Peyer's patch (tissue), 4 donors: ENCODE measurements around the gene FLT3. TPM values are rescaled to one million over a fixed set of nuclear protein-coding genes. Genes with fewer than 3 reads are reported as not detected.
A peak's percentile ranks its signal among the peaks of the same experiment; 100 is the strongest.
"Not testable (repeated sequence)": the region's sequence is repeated elsewhere in the genome, so short reads cannot be mapped to it uniquely, and the experiment has no call there.

Experiments
- DNase-seq, 3 donors: peaks; one replicate each; pipeline ENCODE4 v3.0.0-alpha.2; 2017 to 2019
- H3K27ac ChIP-seq, 4 donors: fragments of 200-600 bp; sonication (generic); one replicate each; pipeline ENCODE4 v1.5.1; 2016 to 2019
- H3K27me3 ChIP-seq, 2 donors: fragments of 200-600 bp; sonication (generic); one replicate each; pipeline ENCODE4 v1.5.1; 2019
- H3K36me3 ChIP-seq, 3 donors: fragments of 200-600 bp; sonication (generic); one replicate each; pipeline ENCODE4 v1.5.1; 2016 to 2019
- H3K4me1 ChIP-seq, 4 donors: fragments of 200-600 bp; sonication (generic); one replicate each; pipeline ENCODE4 v1.5.1; 2016 to 2019
- H3K4me3 ChIP-seq, 4 donors: fragments of 200-600 bp; sonication (generic); 1 replicate in 3 of 4; 2 replicates in 1 of 4; pipeline ENCODE4 v1.5.1; 2016 to 2019; ENCODE audit warnings: mild to moderate bottlenecking in 1 of 4
- H3K9me3 ChIP-seq, 4 donors: fragments of 200-600 bp; sonication (generic); one replicate each; pipeline ENCODE4 v1.5.1; 2016 to 2019; ENCODE audit warnings: mild to moderate bottlenecking in 1 of 4
- POLR2A ChIP-seq, 2 donors: fragments of 450-650 bp; IDR thresholded peaks; one replicate each; pipeline ENCODE4 v1.5.1; 2017; ENCODE audit warnings: antibody characterized with exemption in 2 of 2, mild to moderate bottlenecking in 2 of 2, moderate library complexity in 2 of 2
- total RNA-seq, 4 donors: library from RNA; depleted of rRNA; stranded (reverse); fragments of >200 nt; gene quantifications; one replicate each; pipeline ENCODE4 v1.1.0, GENCODE V29; 2016
- TF ChIP-seq, protein P1 (sequence below), 6 experiments: fragments of 450-650 bp in 4 of 6; fragments of 200-600 bp in 2 of 6; sonication (generic) in 1 of 6; IDR thresholded peaks; one replicate each; pipeline ENCODE4 v1.5.1; 2017 to 2019; ENCODE audit warnings: antibody characterized with exemption in 6 of 6, mild to moderate bottlenecking in 3 of 6, moderate library complexity in 1 of 6

The FLT3 gene
- total RNA-seq, 4 donors from 2014 or later = 0.38 to 10.7 (median 0.67) TPM; not detected in 1

DNA sequence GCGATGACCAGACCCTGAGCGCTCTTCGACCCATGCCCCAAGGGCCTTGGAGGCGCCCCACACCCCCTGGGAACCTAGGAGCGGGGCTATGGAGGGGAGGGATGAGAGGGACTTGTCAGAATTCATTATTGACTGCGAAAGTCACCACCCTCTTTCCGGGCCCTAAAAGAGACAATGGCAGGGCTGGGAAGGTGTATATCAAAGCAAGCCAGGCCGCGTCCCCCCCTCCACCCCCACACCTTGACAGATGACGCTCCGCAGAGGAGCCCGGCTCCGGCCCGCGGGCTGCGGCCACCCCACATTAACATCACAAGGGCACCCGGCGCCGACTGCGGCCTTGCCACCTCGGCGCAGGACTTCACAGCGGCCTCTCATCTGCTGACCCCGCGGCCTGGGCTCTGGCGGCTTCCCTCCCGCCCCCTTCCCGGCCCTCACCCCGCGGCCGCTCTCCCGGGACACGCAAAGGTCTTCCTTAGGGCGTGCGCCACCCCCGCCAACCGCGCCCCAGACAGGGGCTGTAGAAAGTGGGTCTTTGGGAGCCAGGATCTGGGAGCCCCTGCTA is 133.7 kb downstream of the FLT3 start:
- peaks cover 0 to 4% (median 0%) of the 10 kb centered on the region in 3 donors for H3K36me3 ChIP-seq
- TF ChIP-seq, protein P1, sequence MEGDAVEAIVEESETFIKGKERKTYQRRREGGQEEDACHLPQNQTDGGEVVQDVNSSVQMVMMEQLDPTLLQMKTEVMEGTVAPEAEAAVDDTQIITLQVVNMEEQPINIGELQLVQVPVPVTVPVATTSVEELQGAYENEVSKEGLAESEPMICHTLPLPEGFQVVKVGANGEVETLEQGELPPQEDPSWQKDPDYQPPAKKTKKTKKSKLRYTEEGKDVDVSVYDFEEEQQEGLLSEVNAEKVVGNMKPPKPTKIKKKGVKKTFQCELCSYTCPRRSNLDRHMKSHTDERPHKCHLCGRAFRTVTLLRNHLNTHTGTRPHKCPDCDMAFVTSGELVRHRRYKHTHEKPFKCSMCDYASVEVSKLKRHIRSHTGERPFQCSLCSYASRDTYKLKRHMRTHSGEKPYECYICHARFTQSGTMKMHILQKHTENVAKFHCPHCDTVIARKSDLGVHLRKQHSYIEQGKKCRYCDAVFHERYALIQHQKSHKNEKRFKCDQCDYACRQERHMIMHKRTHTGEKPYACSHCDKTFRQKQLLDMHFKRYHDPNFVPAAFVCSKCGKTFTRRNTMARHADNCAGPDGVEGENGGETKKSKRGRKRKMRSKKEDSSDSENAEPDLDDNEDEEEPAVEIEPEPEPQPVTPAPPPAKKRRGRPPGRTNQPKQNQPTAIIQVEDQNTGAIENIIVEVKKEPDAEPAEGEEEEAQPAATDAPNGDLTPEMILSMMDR (IDR thresholded peaks at IDR 0.05) = no peak
- no peak for TF ChIP-seq POLR2A (IDR thresholded peaks at IDR 0.05)
- H3K27ac ChIP-seq = peak overlapping the region in 3 of 4 donors; percentile 84 to 98 (median 92)
- H3K9me3 ChIP-seq = no peaks in the 10 kb centered on the region
- H3K27me3 ChIP-seq = peaks cover 0 to 9% of the 10 kb centered on the region in 2 donors
- peak in 1 of 3 donors; percentile 65 for DNase-seq
- peak overlapping the region in 3 of 4 donors; percentile 53 to 80 (median 77) for H3K4me3 ChIP-seq
- H3K4me1 ChIP-seq = peaks cover 0 to 32% (median 5%) of the 10 kb centered on the region in 4 donors

DNA sequence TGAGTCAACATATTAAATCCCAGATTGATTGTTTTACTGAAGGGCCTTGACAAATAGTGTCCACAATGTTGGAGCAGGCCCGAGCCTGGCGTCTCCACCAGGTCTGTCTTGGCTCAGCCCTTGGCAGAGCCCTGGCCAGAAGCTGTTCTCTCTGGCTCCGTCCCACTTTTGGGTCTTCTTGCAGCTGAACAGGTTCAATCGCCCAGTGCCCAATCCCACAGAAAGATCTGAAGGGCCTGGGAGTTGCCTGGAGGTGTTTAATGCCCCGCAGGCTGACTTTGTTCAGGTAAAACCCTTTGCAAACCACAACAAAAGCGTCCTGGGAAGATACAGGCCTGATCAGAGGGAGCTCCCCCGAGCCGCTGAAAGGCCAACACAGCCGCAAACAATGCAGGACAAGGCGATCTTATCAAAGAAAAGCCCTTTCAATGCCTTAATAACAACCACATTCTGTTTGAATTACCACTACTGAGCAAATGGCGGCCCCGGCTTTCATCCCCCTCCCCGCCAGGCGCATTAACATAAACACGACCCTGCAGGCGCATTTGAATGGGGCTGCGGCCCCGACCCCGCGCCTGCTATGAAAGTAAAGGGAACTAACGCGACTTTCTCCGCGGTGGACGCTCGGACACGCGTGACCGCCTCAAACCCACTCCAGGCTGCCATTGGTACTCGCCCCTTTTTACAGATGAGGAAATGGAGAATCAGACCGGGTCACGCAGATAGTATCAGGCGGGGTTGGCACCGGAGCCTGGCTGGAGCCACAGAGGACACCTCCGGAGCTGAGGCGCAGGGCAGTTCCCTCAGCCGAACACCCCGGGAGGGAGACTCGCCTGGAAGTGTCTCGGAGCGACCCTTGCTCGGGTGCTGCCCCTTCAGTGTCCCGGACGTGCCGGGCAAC is 134.4 kb downstream of the FLT3 start:
- peak overlapping the region in 3 of 4 donors; percentile 53 to 80 (median 77) for H3K4me3 ChIP-seq
- H3K9me3 ChIP-seq = no peaks in the 10 kb centered on the region
- peak in 1 of 3 donors; percentile 67 for DNase-seq
- H3K4me1 ChIP-seq = peaks cover 0 to 35% (median 8%) of the 10 kb centered on the region in 4 donors
- peaks cover 0 to 4% (median 0%) of the 10 kb centered on the region in 3 donors for H3K36me3 ChIP-seq
- TF ChIP-seq, protein P1 (IDR thresholded peaks at IDR 0.05) = no peak
- peak in 1 of 2 donors; percentile 32 for TF ChIP-seq POLR2A (IDR thresholded peaks at IDR 0.05)
- peaks cover 0 to 9% of the 10 kb centered on the region in 2 donors for H3K27me3 ChIP-seq
- H3K27ac ChIP-seq = peak overlapping the region in 3 of 4 donors; percentile 84 to 98 (median 92)

DNA sequence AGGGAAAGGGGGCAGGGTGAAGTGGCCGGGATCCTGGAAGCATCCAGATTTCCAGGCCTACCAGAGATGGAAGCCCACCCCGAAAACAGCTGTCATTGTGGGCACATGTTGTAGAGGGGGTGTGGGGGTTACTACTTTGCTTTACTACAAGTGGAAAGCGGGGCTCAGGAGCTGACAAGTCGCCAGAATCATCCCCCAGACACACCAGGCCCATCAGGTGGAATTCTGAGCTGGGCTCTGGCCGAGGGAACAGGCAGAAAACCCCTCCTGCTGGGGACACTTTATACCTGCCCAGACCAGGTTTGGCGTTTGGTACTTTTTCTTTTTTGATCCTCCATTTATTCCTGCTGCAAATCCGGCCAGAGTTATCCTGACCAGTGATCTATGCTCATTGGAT is 135.0 kb downstream of the FLT3 start:
- TF ChIP-seq, protein P1 (IDR thresholded peaks at IDR 0.05) = no peak
- TF ChIP-seq POLR2A (IDR thresholded peaks at IDR 0.05) = no peak
- Histone ChIP-seq H3K4me1 (peaks cover 0 to 42% (median 15%) of the 10 kb centered on the region in 4 donors), H3K27ac (peak overlapping the region in 3 of 4 donors; percentile 84 to 98 (median 92)), H3K36me3 (peaks cover 0 to 4% (median 0%) of the 10 kb centered on the region in 3 donors), H3K9me3 (no peaks in the 10 kb centered on the region), H3K27me3 (peaks cover 0 to 9% of the 10 kb centered on the region in 2 donors), H3K4me3 (peak overlapping the region in 3 of 4 donors; percentile 53 to 80 (median 77))
- DNase-seq = peak in 2 of 3 donors; percentile 24 to 57

DNA sequence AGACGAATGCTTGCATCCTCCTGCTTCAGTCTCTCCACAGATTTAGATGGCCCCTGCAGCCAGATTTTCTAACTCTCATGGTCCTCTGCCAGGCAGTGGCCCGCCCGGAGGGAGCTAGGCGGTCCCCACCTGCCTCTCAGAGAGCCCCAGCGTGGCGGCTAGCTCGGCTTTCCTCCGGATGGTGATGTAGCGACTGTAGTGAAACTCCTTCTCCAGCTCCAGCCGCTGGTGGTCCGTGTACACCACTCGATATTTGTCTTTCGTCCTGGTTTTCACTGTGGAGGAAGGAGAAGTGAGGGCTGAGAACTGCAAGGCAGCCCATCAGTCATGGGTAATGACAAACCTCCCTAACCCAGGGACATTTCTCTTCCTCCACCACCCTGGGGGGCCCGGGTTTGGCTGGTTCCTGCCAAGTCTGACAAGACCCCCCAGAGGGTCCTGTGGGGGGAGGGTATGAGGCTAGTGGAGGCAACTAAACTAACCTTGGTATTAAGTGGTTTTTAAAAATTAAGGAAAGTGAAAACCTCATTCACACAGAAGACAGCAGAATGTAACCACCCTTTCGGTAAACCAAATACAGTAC is 135.5 kb downstream of the FLT3 start:
- peak overlapping the region in 3 of 4 donors; percentile 53 to 80 (median 77) for H3K4me3 ChIP-seq

DNA sequence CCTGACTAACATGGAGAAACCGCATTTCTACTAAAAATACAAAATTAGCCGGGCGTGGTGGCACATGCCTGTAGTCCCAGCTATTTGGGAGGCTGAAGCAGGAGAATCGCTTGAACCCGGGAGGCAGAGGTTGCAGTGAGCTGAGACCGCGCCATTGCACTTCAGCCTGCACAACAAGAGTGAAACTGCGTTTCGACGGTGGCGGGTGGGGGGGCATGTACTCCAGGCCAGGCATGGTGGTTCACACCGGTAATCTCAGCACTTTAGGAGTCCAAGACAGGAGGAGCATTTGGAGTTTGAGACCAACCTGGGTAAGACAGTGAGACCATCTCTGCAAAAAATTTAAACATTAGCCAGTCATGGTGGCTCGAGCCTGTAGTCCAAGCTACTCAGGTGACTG is 136.2 kb downstream of the FLT3 start:
- H3K4me3 ChIP-seq = peak overlapping the region in 2 of 4 donors; percentile 77 to 80
- peaks cover 0 to 53% (median 16%) of the 10 kb centered on the region in 4 donors for H3K4me1 ChIP-seq
- peaks cover 4 to 15% of the 10 kb centered on the region in 2 donors for H3K27me3 ChIP-seq

More for the DNA sequence above, 135.5 kb downstream of the FLT3 start:
- DNase-seq = peak in 2 of 3 donors; percentile 46 to 62
- peaks cover 0 to 4% (median 0%) of the 10 kb centered on the region in 3 donors for H3K36me3 ChIP-seq
- TF ChIP-seq POLR2A (IDR thresholded peaks at IDR 0.05) = no peak
- TF ChIP-seq, protein P1 (IDR thresholded peaks at IDR 0.05) = no peak
- H3K4me1 ChIP-seq = peaks cover 0 to 47% (median 16%) of the 10 kb centered on the region in 4 donors
- H3K9me3 ChIP-seq = no peaks in the 10 kb centered on the region
- peaks cover 0 to 9% of the 10 kb centered on the region in 2 donors for H3K27me3 ChIP-seq
- H3K27ac ChIP-seq = peak overlapping the region in 3 of 4 donors; percentile 84 to 98 (median 92)

More for the DNA sequence above, 136.2 kb downstream of the FLT3 start:
- H3K27ac ChIP-seq = peak overlapping the region in 3 of 4 donors; percentile 84 to 98 (median 92)
- DNase-seq = peak in 2 of 3 donors; percentile 48 to 72
- H3K9me3 ChIP-seq, H3K36me3 ChIP-seq: not testable (repeated sequence)
